Fibroblast of skin of back (primary cell): ENCODE measurements around the gene DTX2. TPM values are rescaled to one million over a fixed set of nuclear protein-coding genes. Genes with fewer than 3 reads are reported as not detected.
"Not testable (repeated sequence)": the region's sequence is repeated elsewhere in the genome, so short reads cannot be mapped to it uniquely, and the experiment has no call there.

Source experiments
- DNase-seq: peaks from one replicate; pipeline ENCODE4 v3.0.0-alpha.2; 2013
- polyA plus RNA-seq, 2 experiments: library from polyadenylated mRNA; unstranded; fragments of 120-200 nt; gene quantifications; one replicate each; pipeline ENCODE4 v1.2.1, GENCODE V29; 2013; ENCODE audit not compliant: insufficient read length in 2 of 2

Gene DTX2
- 13.0 TPM for polyA plus RNA-seq (2013, experiment 1 of 2; ENCODE audit: insufficient read length)
- 7.7 TPM for polyA plus RNA-seq (2013, experiment 2 of 2; ENCODE audit: insufficient read length)

DNA sequence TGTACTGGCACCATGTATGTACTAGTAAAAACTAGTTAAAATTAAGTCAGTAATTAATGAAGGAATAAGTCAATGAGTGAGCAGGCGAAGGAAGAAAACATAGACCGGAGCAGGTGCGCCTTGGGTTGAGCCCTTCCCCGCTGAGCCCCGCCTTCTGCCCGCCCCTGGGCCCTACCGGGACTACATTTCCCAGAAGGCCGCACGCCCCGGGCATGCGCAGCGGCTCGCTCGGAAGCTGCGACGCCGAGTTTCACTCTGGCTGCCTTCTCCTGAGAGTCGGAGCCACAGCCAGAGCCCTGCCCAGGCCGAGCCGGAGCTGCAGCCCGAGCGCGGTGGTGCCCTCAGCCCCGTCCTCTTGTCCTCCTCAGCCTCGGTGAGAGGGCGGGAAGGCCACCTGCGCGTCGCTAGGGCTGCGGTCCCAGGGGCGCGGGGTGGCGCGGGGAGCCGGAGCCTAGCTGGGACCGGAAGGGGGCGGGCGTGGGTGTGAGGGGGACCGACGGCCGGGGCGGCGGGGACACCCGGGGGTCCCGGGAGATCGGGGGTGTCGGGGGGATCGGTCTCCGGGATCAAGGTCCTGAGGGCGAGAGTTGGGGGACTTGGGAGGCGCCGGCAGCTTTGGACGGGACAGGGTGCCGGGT lies at the start of gene DTX2:
TSS of gene DTX2 (plus strand) at position 246 of the 638 bp plus-strand sequence. CDS start 18,801 bp downstream, outside the sequence.
- DNase-seq = not testable (repeated sequence)

DNA sequence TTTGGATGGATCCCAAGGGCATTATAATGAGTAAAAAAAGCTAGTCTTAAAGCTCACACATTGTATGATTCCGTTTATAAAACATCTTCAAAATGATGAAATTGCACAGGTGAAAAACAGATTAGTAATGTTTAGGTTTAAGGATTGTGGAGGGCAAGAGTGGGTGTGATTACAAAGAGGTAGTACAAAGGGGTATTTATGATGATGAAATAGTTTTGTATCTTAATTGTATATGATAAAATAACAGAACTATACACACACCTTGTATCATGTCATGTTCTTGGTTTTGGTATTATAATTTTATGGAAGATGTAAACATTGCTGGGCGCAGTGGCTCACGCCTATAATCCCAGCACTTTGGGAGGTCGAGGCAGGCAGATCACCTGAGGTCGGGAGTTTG lies 49.3 kb upstream of the DTX2 start:
- DNase-seq = no peak

DNA sequence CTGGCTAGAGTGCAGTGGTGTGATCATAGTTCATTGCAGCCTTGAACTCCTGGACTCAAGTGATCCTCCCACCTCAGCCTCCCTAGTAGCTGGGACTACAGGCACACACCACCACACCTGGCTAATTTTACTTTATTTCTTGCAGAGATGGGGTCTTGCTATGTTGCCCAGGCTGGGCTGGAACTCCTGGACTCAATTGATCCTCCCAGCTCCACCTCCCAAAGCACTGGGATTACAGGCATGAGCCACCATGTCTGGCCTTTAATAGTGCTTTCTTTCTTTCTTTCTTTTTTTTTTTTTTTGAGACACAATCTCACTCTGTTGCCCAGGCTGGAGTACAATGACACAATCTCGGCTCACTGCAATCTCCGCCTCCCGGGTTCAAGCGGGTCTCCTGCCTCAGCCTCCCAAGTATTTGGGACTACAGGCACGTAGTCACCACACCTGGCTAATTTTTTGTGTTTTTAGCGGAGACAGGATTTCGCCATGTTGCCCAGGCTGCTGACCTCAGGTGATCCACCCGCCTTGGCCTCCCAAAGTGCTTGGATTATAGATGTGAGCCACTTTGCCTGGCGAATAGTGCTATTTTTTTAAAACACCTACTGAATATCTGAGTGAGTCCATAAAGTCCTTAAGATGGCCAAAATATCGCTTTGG lies 43.7 kb upstream of the DTX2 start:
- not testable (repeated sequence) for DNase-seq

DNA sequence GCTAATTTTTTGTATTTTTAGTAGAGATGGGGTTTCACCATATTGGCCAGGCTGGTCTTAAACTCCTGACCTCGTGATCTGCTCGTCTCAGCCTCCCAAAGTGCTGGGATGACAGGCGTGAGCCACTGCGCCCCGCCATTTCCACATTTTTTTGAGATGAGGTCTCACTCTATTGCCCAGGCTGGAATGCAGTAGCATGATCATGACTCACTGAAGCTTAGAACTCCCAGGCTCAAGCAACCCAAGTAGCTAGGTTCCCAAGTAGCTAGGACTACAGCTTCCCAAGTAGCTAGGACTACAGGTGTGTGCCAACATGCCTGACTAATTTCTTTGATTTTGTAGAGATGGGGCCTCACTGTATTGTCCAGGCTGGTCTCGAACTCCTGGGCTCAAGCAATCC lies 40.4 kb upstream of the DTX2 start:
- DNase-seq = peak; percentile 93

DNA sequence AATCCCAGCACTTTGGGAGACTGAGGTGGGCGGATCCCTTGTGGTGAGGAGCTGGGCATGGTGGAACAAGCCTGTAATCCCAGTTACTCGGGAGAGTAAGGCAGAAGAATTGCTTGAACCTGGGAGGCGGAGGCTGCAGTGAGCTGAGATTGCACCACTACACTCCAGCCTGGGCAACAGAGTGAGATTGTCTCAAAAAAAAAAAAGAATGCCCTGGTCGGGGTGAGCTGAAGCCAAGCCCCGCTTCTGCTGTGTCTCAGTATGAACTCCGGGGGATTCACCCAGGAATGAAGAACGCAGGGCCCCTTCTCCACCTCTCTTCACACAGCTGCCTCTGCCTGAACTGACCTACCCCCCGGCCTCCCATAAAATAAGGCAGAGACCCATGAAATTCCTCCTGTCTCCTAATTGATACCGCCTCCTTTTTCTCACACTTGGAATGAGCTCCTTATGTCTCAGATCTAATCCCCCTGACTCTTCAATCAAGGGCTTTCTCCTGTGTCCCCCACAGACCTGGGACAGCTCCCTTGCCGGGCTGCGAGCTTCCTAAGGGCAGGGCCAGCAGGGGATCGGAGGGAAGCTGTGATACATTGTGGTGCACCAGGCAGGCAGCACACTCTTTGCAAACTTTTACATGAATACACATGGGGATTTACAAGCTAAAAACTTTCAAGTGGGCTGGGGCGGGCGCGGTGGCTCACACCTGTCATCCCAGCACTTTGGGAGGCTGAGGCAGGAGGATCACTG lies 37.7 kb upstream of the DTX2 start:
- no peak for DNase-seq

DNA sequence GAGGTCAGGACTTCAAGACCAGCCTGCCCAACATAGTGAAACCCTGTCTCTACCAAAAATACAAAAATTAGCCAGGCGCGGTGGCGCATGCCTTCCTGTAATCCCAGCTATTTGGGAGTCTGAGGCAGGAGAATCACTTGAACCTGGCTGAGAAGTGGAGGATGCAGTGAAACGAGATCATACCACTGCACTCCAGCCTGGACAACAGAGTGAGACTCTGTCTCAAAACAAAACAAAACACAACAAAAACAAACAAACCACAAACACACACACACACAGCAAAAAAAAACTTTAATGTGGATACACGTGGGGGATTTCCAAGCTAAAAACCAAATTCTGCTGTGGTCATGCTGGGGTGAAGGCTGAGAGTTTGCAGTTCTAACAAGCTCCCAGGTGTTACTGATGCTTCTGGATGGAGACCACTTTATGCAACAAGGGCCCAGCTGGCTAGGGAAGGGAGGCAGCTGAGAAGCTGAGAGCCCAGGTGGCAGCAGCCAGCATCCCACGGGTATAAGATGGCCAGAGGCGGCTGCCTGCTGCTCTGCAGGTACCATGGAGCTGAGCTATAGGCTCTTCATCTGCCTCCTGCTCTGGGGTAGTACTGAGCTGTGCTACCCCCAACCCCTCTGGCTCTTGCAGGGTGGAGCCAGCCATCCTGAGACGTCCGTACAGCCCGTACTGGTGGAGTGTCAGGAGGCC lies 36.9 kb upstream of the DTX2 start, which contains the start of gene ZP3:
TSS of gene ZP3 (plus strand) at position 538 of the 699 bp plus-strand sequence. CDS start at position 553, 15 bp downstream.
- DNase-seq = no peak

DNA sequence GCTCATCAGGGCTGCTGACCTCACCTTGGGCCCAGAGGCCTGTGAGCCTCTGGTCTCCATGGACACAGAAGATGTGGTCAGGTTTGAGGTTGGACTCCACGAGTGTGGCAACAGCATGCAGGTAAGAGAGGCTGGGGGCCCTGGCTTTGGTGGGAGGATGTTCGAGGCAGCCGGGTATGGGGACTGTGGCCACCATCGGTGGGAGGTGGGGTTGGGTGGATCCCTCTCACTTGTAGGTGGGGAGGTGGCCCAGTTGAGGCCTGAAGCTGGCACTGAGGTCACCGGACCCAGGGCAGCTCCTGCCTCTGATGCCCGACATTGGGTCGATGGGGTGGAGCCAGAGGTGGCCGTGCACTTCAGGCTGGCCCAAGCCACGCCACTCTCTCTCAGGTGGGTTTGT lies 36.4 kb upstream of the DTX2 start:
- DNase-seq = no peak

DNA sequence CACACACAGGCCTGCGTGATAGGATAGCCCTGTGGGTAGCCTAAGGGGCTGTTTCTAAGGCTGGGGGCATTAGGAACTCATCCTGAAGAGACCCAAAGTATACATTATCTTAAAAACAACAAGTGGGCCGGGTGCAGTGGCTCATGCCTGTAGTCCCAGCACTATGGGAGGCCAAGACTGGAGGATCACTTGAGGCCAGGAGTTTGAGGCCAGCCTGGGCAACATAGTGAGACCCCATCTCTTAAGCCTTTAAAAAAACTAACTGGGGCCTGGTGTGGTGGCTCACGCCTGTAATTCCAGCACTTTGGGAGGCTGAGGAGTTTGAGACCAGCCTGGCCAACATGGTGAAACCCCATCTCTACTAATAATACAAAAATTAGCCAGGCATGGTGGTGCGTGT lies 36.0 kb upstream of the DTX2 start:
- not testable (repeated sequence) for DNase-seq

DNA sequence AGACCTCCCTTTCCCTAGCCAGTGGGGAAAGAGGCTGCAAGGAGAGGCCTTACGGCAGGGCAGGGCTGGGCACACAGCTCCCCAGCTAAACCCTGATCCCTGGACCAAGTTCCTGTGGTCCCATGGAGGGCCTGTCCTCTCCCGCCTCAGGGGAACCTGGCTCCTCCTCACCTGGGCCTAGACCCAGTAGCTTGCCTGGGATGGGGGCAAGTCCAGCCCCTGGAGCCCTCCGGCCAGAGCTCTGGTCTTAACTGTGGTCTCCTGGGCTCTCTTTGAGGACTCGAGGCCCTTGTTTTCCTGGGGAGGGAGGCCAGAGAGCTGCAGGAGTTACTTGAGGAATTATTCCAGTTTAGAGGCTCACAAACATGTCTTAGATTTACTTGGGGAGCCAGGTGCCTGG lies 35.3 kb upstream of the DTX2 start:
- DNase-seq = no peak

DNA sequence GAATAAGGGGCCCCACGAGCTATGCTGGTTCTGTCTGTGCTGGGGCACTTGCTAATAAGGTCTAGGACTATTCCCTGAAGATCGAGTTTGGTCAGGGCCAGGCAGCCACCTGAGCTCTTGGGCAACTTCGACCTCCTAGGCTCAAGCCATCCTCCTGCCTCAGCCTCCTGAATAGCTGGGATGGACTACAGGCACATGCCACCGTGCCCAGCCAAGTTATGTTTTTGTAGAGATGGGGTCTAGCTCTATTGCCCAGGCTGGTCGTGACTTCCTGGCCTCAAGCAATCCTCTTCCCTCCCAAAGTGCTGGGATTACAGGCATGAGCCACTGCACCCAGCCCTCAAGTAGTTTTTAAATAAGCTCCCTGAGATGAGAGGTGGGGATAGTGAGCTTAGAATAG lies 33.9 kb upstream of the DTX2 start:
- no peak for DNase-seq

DNA sequence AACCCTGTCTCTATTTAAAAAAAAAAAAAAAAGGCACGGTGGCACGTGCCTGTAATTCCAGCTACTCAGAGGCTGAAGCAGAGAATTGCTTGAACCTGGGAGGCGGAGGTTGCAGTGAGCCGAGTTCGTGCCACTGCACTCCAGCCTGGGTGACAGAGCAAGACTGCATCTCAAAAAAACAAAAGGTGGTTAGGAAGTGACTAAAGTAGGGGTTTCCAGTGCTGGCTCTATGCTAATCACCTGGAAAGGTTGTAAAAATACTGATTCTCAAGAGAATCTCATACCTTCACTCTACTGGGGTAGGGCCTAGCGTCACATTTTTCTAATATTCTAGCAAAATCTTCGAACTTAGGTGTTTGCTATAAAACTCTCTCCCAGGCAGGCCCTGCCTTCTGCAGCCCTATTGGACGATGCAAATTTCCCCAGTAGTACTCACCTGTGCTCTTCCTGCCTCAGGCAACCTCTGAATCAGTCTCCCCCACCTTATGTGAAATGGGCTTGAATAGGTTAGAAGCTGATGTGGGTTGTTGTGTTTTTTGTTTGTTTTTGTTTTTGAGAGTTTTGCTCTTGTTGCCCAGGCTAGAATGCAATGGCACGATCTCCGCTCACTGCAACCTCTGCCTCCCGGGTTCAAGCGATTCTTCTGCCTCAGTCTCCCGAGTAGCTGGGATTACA lies 33.2 kb upstream of the DTX2 start:
- no peak for DNase-seq

DNA sequence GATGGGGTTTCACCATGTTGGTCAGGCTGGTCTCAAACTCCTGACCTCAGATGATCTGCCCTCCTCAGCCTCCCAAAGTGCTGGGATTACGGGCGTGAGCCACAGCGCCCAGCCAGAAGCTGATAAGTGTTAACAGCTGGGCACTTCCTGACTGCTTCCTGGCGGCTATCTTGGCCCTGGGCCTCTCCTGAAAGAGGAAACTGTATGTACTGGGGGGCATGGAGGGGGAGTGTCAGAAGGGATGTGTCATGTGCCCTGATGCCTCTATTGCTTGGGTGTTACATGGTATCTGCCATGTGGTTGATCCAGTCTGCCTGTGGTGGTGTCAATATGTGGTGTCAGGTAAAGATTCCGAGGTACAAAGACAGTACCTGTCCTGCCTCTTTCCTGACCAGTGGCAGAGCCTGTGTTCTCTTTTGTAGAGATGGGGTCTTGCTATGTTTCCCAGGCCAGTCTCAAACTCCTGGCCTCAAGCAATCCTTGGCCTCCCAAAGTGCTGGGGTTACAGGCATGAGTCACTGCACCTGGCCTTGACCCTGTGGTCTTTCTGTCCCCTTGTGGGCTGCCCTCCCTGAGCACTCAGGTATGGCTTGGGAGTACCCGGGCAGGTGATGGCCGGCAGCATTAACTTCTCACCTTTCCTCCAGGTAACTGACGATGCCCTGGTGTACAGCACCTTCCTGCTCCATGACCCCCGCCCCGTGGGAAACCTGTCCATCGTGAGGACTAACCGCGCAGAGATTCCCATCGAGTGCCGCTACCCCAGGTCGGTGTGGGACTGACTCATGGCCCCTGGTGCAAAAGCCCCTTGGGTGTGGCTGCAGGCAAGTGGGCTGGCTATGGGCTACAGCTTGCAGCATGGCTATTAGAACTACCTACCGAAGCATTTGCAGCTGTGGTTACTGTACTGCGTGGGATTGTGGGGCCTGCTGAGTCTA lies 32.4 kb upstream of the DTX2 start:
- peak; percentile 40 for DNase-seq

DNA sequence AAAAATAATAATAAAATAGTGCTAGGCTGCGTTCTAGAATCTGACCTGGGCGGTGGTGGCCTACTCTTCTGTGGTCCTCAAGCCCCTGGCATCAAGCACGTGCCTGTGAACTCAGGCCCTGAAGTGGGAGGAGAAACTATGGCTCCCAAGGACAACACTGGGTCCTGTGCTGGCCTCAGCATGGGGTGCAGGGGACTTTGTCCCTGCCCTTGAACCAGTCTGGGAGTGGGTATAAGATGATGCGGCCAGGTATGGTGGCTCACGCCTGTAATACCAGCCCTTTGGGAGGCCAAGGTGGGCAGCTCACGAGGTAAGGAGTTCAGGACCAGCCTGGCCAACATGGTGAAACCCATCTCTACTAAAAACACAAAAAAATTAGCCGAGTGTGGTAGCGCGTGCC lies 31.3 kb upstream of the DTX2 start:
- DNase-seq = no peak

DNA sequence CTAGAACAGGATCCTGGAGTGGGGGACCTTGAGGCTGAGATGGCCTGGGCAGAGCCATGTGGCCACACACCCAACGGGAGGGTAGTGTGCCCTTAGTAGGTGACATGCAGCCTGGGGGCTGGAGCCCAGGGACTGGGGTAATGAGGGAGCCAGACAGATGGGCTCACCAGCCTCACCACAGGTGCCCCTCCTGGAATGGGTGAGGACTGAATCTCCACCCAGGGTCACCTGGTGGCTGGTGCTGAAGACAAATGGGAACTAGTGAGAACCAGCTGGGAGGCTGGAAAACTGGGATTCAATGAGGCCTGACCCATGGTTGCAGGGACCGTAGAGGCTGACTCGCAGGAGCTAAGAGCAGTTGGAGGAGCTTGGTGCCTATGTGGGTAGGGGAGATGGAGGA lies 30.7 kb upstream of the DTX2 start:
- no peak for DNase-seq

DNA sequence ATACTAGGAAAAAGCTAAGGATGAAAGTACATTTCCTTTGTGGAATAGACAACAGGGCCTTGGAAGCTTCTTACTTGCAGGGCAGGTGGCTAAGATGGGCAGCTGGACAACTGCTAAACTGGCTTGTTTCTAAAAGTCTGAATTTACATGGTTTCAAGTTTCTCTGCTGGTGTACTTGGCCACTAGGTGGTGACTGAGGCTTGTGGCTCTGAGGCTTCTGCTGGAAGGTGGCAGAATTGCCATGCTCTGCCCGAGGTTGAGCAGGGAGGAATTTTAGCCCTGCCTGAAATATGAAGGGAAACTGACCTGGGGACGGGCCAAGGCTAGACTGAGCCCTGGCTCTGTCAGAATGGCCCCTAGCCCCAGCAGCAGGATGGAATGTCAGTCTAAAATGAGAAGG lies 23.6 kb upstream of the DTX2 start:
- DNase-seq = peak; percentile 83

DNA sequence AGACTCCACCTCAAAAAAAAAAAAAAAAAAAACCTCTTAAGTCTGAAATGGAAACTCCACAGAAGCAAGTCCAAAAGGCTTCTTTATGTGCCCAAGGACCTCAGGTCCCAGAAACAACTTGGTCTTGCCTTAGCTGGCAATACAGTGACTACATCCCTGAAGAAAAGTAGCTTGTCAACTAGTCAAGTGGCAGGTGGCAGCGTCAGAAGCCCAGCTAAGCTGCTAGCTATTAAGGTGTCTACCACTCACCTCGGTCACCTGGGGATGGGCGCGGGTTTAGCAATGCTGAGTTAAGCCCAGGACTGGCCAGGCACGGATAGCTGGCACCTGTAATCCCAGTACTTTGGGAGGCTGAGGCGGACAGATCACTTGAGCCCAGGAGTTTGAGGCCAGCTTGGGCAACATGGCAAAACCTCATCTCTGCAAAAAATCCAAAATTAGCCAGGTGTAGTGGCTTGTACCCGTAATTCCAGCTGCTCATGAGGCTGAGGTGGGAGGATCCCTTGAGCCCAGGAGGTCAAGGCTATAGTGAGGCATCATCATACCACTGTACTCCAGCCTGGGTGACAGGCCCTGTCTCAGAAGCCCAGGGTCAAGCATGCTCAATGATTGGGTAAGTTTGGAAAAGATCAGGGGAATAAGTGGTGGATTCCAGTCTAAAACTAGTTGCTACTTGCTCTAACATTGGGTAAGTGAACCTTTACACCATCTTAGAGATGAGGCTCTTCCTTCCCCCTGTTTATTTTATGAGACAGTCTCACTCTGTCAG lies 22.2 kb upstream of the DTX2 start:
- not testable (repeated sequence) for DNase-seq

DNA sequence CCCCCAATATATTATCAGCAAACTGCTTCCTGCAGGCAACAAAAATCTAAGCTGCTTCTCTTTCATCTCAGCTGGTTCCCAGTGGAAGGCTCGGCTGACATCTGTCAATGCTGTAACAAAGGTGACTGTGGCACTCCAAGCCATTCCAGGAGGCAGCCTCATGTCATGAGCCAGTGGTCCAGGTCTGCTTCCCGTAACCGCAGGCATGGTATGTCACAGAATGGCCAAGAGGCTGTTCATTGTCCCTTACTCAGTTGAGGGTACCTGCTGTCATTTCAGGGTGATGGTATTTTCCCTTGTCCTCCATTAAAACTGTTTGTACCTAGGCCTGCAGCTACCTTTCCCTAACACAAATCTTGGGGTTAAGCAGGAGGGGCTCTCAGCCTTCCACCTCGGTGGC lies 21.1 kb upstream of the DTX2 start:
- DNase-seq = not testable (repeated sequence)

DNA sequence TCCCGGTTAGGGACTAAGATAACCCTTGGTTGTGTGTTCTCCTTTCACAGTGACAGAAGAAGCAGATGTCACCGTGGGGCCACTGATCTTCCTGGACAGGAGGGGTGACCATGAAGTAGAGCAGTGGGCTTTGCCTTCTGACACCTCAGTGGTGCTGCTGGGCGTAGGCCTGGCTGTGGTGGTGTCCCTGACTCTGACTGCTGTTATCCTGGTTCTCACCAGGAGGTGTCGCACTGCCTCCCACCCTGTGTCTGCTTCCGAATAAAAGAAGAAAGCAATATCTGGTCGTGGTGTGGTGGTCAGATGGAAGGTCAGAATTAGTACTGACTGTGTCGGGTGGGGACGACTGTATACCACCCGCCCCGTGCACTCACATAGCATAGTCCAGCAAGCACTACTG lies 19.7 kb upstream of the DTX2 start:
- not testable (repeated sequence) for DNase-seq

DNA sequence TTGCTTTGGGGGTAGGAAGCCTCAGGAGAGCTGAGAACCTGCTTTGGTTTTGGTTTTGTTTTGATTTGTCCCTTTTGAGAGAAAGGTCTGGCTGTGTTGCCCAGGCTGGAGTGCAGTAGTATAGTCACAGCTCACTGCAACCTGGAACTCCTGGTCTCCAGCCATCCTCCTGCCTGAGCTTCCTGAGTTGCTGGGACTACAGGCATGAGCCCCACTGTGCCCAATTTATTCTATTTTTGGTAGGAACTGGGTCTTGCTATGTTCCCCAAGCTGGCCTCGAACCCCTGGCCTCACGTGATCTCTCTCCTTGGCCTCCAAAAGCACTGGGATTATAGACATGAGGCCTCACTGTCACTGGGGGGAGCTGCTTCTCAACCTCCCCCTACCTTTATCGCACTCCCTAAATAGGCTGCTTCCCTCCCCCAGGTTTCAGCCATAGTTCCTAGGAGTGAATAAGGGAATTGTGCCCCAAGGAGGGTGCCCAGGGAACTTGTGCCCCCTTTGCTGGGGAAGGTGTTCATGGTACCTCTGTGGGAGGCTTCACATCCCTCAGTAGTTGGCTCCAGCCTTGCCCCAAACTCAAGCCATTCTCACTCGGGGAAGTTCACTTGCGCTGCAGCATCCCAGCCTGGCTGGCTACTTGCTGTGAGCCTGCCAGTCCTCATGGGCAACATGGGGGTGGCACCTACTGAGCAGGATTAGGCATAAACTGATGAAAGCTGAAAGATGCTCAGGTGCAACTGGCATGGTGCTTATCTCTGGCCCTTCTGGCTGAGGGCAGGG lies 18.7 kb upstream of the DTX2 start:
- DNase-seq = not testable (repeated sequence)
